GM19395 (cell line): ENCODE data around the gene APOL3.
"Not testable (repeated sequence)": the region's sequence is repeated elsewhere in the genome, so short reads cannot be mapped to it uniquely, and the experiment has no call there.

Experiments used
- ATAC-seq: cut with Tn5 transposase; IDR thresholded peaks from one replicate; pipeline ENCODE4 v1.9.1; 2021; ENCODE audit warnings: mild to moderate bottlenecking, moderate library complexity; ENCODE audit not compliant: unreplicated experiment

APOL3 gene

GRCh38 chr22:36104435-36104834 is 56.1 kb downstream of the APOL3 start:
- no peak for ATAC-seq

- ATAC-seq = no peak
Observed at GRCh38 chr22:36103891-36104290, 56.7 kb downstream of the APOL3 start.

GRCh38 chr22:36102995-36103394 is 57.6 kb downstream of the APOL3 start:
- no peak for ATAC-seq

- no peak for ATAC-seq
Observed at GRCh38 chr22:36101756-36102155, 58.8 kb downstream of the APOL3 start.

GRCh38 chr22:36100908-36101307 is 59.6 kb downstream of the APOL3 start:
- not testable (repeated sequence) for ATAC-seq

GRCh38 chr22:36100134-36100824 is 60.3 kb downstream of the APOL3 start:
- no peak for ATAC-seq

GRCh38 chr22:36099561-36099960 is 61.0 kb downstream of the APOL3 start:
- not testable (repeated sequence) for ATAC-seq

GRCh38 chr22:36097880-36098279 is 62.7 kb downstream of the APOL3 start:
- ATAC-seq = no peak

- ATAC-seq = not testable (repeated sequence)
Observed at GRCh38 chr22:36090772-36091171, 69.8 kb downstream of the APOL3 start.
